HG03378 (cell line): Measurements from ENCODE around the gene ATXN7L2.

Source experiments
- ATAC-seq: cut with Tn5 transposase; IDR thresholded peaks from one replicate; pipeline ENCODE4 v1.9.1; 2021; ENCODE audit warnings: mild to moderate bottlenecking, moderate library complexity; ENCODE audit not compliant: unreplicated experiment

Gene ATXN7L2

DNA sequence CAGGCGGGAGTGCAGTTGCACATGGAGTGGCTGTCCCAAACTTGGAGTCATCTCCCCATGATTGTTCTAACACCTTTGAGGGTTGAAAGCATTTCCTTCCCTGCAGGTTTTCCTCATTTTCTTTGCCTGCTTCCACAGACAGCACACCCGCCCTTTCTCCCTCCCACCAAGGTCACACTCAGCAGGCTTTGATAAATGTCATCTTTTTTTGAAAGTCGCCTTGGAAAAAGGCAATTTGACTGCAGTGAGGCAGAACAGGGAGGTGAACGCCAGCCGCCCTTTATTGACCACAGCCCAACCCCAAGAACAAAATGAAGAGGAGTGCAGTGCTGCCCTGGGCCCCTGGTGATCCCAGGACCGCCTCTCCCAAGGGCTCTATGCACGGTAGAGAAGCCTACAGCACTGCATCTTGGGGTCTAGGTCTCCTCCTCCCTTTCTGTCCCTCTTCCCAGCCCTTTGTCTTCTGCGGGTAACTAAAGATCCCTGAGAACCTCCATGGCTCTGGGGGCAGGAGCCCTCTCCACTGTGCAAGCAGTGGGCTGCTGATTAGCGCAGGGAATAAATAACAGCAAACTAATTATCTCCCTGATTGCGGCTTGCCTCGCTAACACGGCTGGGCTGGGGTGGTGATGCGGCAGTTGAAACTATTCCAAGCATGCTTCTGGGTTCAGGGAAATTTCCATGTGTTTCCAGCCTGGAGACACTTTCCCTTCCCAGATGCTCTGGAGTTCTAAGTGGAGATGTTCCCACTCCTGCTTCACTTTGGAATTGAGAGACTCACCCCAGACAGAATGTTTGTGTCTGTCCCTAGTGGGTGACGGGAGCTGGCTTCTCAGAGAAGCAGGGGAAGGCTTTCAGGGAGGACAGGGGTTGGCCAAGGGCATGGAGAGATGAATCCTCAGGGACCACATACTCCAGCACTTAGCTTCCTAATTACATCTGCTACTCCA lies 37.6 kb downstream of the ATXN7L2 start:
- no peak for ATAC-seq

DNA sequence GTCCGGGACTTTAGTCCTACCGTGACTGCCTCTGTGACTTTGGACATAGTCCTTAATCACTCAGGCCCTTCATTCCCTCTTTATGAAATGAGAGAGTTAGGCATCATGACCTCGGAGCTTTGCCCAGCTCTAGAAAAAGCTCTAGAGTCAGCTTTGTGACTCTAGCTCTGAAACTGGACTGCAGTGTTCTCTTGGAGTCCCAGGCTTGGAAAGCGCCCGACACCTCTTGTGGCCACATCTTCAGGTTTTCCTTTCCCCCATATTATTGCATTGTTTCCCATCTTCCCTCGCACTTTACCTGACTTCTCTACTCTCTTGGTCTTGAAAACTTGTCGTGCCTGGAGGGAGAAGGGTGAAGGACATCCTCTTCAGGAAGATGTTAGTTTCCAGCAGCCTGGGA lies 38.3 kb downstream of the ATXN7L2 start:
- ATAC-seq: no peak

DNA sequence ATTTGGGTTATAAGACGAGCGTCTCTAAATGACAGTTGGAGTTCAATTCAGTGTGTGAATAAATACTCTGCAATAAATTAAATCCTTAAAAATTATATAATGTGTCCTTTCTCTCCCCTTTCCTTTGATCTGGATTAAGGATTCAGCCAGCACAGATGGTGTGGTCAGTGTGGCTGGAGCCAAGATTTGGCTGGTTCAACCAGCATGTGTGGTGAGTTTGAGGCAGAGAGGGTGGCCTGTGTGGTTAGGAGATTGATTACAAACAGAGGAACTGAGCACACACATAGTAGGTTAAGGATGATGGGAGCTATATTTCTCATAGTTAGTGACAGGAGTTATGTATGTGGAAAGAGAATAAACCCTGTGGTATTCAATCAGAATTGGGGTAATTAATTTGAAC lies 40.0 kb downstream of the ATXN7L2 start:
- no peak for ATAC-seq

DNA sequence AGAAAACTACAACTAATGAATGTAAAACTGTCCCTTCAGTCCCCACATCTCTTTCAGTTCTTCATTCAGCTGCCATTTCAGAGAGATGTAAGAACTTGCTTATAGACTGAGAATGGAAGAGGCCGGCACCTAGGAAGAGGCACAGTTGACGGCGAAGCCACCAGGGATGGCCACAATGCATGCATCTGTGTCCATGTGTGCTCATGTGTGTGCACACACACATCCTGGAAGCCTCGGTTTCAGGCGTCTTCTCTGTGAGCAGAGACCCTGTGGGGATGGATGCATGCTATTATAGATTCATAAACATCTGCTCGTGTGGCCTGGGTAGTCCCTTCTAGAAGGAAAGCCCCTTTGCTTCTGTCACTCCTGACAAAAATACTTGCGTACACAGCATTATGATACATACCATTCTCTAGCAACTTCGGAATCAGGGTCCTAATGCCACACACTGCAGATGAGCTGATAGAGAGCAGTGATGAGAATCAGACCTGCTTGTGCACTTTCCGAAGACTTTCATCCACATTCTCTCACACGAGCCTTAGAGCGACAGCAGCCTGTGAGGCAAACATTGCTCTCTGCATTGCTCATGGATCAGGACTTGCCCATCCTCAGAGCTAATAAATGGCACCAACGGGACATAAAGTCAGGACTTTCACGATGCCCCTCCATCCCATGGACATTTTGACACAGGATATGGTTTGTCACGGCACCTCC lies 43.5 kb downstream of the ATXN7L2 start:
- ATAC-seq: peak; percentile 68

DNA sequence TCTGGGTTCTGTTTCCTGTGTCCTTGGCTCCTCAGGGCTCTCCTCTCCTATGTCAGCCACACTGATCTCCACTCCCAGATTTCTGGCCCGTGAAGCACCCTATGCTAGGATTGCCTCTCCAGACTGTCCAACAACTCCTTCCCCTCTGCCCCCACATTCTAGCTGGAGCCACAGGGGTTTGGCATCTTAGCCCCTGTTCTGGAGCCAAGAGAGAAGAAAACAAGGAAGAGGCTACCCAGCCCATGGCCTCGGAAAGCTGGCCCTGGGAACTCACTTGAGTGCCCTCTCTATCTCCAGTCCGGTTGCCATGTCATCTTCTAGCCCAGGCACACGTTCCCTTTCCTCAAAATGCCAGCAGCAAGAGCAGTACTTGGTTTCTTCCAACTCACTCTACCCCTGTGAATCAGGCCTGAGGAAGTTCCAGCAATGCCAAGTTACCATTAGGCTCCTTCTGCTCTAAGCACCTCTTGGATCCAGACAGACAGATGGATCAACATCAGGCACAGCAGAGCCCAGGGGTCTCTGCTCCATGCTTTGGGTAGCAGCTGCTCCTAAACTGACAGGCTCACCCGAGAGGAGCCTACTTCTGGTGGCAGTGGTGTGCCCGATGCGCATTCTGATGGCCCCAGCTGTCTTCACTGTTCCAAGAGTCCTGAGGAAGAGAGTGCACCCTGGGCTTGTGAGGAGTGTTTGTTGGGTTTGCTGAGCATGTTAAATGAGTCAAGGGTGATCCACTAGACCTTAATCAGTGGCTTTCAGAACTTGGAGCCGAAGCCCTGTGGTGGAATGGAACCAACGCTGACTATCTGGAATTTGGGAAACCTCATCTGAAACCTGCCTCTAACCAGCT lies 44.4 kb downstream of the ATXN7L2 start:
- ATAC-seq: no peak

DNA sequence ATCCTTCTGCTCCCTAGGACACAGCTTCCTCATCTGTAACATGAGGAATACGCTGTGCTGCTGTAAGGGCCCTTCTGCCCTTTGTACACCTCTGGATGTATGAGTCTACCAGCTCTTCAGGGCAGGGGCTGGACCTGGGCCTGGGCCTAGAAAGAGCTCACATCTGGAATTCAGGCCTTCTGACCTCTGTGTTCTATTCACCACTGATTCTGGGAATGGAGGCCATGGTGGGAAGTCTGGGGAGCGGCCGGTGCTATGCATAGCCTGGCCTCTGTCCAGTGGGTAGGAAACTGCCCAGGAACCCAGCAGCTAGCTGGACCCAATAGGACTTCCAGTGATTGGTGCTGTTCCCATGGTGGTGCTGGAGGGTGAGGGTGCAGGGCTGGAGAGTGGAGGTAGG lies 45.0 kb downstream of the ATXN7L2 start:
- no peak for ATAC-seq

DNA sequence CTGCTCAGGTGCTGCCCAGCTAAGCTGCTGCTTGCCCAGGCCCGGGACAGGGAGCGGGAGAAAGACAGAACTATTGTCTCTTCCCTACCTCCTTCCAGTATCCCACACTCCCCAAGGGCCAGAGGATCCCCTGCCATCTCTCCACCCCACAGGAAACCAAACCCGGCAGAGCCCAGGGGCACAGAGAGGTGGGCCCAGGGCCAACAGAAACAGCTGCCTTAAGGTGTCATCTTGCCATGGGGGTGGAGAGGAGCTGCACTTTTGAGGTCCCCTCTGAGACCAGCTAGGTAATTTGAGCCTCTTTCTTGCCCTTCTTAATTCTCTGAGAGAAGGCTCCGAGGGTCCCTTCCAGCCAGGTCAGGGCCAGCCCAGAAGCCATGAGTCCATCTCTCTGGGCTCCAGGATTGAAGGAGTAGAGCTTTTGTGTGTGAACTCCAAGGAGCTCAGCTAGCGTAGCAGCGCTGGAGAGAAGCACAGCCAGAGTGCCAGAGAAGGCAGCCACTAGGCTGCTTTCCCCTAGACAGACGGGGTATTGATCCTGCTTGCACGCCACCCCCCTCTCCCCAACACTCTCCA lies 46.3 kb downstream of the ATXN7L2 start:
- no peak for ATAC-seq

DNA sequence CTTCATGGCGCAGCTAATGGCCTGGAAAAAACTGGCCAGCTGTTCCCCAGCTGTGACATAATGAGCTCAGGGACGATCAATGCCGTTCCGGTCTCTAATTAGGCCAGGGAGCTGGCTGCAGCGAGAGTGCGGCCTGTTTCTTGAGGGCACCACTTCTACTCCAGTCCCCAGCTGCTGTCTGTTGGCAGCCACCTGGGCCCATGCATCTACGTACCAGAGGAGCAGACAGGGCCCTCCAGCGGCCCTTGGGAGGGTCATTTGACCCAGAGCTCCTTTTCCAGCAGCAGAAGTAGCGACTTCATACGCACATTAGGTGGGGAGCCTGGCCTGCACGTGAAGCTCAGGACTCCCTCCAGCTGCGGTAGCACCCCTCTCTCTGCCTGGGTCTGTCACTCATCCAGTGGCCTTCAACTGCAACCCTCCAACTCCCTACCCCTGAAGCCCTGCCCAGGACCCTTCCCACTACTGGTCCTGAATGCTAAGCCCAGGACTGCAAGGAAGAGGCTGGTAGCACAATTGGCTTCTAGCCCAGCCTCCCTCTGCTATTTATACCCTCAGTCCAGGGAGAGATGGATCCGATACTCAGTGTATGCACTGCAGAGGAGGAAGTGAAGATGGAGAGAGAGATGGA lies 46.9 kb downstream of the ATXN7L2 start:
- ATAC-seq: no peak

DNA sequence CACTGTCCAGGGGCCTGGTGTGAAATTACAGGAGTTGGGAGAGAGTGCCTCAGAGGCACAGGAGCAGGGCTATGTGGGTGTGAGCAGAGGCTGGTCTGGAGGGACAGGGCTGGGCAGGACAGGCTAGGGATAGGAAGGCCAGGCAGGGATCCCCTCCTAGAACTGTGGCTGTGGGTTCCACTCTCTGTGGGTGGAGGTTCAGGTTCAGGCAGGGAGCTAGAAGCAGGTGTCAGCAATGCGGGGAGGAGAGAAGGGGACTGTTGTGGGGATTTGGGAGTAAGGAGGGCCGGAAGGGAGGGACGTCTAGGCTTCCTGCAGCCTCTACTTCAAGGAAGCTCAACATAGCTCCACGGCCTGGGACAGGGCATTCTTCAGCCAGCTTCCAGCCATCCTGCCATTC lies 47.7 kb downstream of the ATXN7L2 start:
- ATAC-seq: no peak

DNA sequence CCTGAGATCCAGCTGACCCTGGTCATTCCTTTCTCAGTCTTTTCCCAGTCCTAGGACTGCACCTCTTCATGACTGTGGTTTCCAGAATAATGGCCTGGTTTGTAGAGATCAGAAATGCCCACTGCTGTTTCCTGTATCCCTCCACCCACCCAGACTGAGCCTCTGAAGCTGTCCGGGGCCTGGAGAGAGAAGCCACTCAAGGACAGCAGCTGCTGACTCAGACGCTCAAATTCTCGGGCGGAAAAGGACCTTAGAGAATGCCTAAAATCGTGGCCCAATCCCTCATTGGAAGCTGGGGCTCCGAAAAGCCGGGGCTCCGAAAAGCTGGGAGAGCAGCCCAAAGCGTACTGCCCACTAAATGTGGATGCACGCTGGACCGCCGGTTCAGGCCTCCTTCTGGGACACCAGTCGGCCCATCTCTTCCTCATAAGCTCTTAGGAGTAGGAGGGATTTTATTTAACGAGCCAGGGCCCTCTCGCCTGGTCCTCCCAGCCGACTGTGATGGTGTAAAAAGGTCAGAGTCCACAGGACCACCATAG lies 48.2 kb downstream of the ATXN7L2 start:
- no peak for ATAC-seq

DNA sequence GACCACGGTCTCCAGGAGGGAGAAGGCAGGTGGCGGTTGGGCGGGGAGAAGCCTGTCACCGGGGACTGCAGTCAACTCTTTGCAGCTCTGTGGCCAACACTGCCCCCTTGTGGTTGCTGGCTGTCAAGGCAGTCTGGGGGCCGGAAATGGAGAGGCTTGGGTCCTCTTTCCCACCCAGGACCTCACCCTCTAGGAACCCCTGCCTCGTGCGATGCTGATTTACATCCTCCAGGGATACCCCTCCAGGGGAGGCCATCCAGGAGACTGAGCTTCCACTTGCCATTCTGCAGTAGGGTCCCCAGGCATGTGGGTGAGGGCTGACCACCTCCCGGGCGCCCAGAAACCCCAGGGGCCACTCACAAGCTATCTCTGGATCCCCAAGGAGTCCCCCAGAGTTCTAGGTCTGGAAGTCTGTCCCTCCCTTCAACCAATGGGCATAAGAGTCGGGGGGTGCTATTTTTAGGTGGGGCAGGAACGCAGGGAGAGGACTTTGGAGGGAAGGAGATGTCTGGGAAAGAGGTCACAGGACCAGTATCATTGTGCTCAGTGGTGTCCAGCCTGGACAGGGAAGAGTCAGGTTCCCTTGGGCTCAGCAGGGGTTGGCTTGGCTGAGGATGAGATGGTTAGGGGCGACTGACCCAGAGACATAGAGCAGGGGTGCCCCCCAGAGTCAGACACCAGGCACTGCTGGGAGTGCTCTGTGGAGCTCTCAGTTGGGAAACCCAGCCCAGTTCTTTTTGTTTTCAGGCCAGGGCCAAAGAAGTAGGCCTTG lies 48.8 kb downstream of the ATXN7L2 start:
- no peak for ATAC-seq

DNA sequence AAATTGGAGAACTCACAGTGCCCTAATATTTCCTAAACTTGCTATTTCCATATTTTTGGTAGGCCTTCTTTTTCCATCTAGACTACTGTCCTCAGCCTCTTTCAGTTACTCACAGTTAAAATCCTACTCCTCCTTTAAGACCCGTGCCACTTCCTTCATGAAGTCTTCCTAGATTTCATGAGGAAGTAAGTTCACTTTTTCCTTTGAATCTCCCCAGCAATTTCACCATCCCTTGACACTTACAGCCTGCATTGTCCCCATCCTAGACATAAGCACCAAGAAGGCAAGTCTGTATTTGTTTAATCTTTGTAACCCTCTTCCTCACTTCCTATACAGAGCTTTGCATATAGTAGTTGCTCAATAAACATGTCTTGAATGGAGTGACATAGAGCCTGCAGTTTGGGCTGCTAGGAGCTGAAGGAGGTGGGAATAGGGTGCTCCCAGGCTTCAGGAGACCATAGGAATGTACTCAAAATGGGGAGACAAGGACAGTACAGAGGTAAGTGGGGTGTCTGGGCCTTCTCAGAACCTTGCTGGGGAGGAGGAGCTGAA lies 50.7 kb downstream of the ATXN7L2 start:
- ATAC-seq: no peak

DNA sequence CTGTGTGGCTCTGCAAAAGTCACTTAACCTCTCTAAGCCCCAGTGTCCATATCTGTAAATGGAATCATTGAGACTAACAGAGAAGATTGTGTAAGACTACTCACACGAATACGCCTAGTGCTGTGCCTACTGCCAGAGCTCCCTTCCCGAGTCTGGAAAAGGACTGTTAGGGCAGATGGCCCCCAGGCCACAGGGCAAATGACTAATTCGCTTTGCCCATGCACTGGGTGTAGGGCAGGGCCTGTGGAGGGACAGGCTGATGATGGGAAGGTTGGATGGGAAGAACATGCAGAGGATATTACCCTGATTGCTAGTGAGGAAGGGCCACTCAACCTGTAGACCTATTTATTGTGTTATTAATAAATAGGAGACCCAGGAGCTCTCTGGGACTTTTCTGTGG lies 51.8 kb downstream of the ATXN7L2 start:
- ATAC-seq: no peak

DNA sequence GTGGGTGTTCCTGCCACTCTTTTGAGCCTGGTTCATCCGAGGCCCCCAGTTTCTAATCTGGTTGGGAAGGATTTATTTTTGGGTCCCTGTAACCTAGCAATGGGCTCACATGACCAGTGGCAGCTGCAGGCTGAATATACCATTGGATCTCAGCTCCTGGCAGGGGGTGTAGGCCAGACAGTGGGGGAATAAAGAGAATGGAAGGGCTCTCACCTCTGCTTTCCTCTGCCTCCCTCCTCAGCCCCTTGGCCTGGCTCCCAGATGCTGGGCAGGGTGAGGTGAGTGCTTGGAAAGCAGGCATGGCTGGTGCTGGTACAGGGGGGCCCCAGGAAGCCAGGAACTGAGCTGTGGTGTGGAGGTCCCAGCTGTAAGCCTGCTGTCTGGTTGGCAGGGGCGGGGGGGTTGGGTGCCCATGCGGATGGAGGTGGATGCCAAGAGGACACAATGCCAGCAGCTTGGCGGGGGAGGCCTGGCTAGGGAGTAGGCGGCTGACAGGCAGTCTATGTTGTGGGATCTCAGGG lies 52.3 kb downstream of the ATXN7L2 start:
- ATAC-seq: no peak

DNA sequence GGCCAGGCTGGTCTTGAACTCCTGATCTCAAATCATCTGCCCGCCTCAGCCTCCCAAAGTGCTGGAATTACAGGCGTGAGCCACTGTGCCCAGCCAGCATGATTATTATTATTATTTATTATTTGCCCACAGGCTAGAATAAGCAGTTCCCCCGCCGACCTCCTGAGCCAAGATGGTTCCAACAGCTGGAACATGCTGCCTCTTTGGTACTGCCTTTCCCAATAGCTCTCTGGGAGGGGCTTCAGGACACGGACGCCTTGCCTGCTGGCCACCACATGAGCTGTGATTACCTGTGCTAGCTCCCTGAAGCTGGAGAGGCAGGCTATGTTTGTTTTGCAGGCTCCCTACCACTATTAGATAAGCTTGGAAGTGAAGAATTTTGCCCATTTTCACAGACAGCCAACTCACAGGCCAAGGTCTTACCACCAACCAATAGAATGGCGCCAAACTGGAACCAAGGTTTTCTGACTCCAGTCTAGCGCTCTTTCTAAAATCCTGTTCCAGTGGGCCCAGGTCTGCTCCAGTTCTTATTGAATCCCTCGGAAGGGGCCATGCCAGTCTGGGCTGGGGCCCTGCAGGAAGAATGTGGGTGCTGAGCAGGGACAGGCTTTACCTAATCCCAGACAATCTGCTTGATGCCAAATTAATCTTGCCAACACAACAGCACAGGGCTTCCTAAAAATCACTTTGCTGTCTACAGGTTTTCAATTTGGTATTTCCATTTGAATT lies 53.9 kb downstream of the ATXN7L2 start:
- no peak for ATAC-seq

DNA sequence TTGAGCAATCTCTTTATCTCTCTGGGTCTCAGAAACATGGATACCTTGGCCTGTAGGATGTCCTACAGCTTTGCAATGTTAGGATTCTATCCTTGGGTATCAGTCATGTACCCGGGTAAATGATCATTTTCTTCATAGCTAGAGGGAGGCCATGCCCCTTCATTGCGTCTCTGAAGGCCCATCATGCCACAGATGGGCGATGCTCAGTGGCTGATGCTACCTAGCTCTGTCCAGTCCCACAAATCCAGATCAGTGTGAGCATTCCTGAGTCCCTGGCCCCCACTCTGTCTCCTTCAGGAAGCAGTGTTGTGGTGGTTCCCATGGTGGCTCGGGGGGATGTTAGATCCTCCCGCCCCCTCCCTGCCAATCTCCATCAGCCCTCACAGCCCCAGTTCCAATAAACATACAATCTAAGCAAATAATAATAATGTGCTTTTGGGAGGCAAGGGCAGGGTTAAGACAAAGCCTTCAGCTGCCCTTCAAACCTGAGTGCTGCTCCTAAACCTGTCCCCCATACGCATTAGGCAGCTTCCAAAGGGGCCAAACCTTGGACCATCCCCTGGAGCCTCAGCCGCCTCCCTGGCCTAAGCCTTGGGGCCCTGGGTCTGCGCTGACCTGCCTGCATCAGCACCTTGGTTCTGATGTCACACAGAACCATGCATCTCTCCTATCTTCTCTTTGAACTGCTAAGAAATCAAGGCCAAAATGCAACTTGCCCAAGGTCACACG lies 55.3 kb downstream of the ATXN7L2 start:
- no peak for ATAC-seq

DNA sequence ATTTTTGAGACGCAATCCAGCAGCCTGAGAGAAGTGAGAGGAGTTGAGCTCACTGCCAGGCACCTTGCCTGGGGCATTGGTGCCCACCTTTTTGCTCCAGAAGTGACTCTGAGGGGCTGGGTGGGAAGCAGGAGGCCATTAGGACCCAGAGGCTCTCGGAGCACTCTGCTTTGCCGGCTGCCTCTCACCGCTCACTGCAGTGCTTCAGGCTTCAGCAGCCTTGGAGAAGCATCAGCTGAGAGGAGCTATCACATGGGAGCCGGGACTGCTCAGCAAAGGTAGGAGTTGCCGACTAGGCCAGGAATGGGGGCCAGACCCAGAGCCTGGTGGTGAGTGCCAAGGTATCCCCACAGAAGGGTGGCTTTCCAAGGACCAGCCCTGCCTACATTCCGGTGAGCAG lies 56.0 kb downstream of the ATXN7L2 start, which contains the start of gene GPR61:
GPR61 (plus strand) TSS at position 197 of the 400 bp plus-strand sequence. CDS start 3,151 bp downstream, outside the sequence.
- ATAC-seq: no peak
